ENCODE results near the gene TBX10. TPM values are rescaled to one million over a fixed set of nuclear protein-coding genes. Genes with fewer than 3 reads are reported as not detected.
"Not testable (repeated sequence)": the region's sequence is repeated elsewhere in the genome, so short reads cannot be mapped to it uniquely, and the experiment has no call there.

The TBX10 gene
- total RNA-seq, 3 donors from 2014 or later (not counting 1 experiment from before 2014, with no cell fraction given) = not detected

- peak overlapping the region; percentile 81 to 85 for H3K27ac Mint-ChIP-seq
- no peak for TF ChIP-seq CTCF (IDR thresholded peaks at IDR 0.05)
- no peaks in the 10 kb centered on the region for H3K36me3 Mint-ChIP-seq
- peak; percentile 21 to 60 (median 53) for ATAC-seq
- Histone ChIP-seq H3K27me3 (ENCODE audit: control insufficient read depth, insufficient read depth, low read length) (no peaks in the 10 kb centered on the region), H3K4me1 (ENCODE audit: control insufficient read depth, insufficient read depth, low read length) (peaks cover 24% of the 10 kb centered on the region), H3K9me3 (ENCODE audit: control insufficient read depth, insufficient read depth, low read length) (no peaks in the 10 kb centered on the region), H3K4me3 (ENCODE audit: low read length) (no peak overlapping the region), H3K27ac (ENCODE audit: low read length) (peak overlapping the region; percentile 42), H3K36me3 (ENCODE audit: control insufficient read depth, insufficient read depth, low read length) (no peaks in the 10 kb centered on the region)
- peak overlapping the region; percentile 85 for H3K4me3 Mint-ChIP-seq
- H3K27me3 Mint-ChIP-seq (ENCODE audit: low read depth in 2 of 2) = no peaks in the 10 kb centered on the region
- DNase-seq = no peak
- intact Hi-C loops (cut with micrococcal nuclease) = loop anchor here (2.0 kb wide), 1 partner anchor 18 kb away; the partner anchor contains the start of gene GSTP1
- H3K4me1 Mint-ChIP-seq = peaks cover 28% of the 10 kb centered on the region in 2 donors
- WGBS (ENCODE audit: insufficient coverage) = 7% methylated on average over 7 of the region's 7 CpGs
- H3K9me3 Mint-ChIP-seq = no peaks in the 10 kb centered on the region
These were observed 39.1 kb downstream of the TBX10 start for GRCh38 chr11:67600324-67601029.

GRCh38 chr11:67599149-67599548, 40.4 kb downstream of the TBX10 start:
- H3K27ac ChIP-seq (ENCODE audit: low read length) = no peak overlapping the region

GRCh38 chr11:67597963-67598362, 41.6 kb downstream of the TBX10 start:
- H3K4me3 ChIP-seq (ENCODE audit: low read length); H3K9me3 Mint-ChIP-seq; H3K27ac ChIP-seq (ENCODE audit: low read length); intact Hi-C loops (cut with micrococcal nuclease); H3K27me3 Mint-ChIP-seq (ENCODE audit: low read depth in 2 of 2); DNase-seq; H3K36me3 Mint-ChIP-seq; H3K27me3 ChIP-seq (ENCODE audit: control insufficient read depth, insufficient read depth, low read length); H3K9me3 ChIP-seq (ENCODE audit: control insufficient read depth, insufficient read depth, low read length); H3K4me3 Mint-ChIP-seq; ATAC-seq; H3K36me3 ChIP-seq (ENCODE audit: control insufficient read depth, insufficient read depth, low read length); H3K27ac Mint-ChIP-seq: not testable (repeated sequence)
- whole genome bisulfite sequencing (ENCODE audit: insufficient coverage) = 92% methylated on average over 23 of the region's 26 CpGs
- H3K4me1 Mint-ChIP-seq = peaks cover 21 to 28% of the 10 kb centered on the region in 2 donors
- H3K4me1 ChIP-seq (ENCODE audit: control insufficient read depth, insufficient read depth, low read length) = peaks cover 24% of the 10 kb centered on the region

More at GRCh38 chr11:67599149-67599548, 40.4 kb downstream of the TBX10 start:
- Mint-ChIP-seq H3K4me1 (peaks cover 21 to 28% of the 10 kb centered on the region in 2 donors), H3K27me3 (ENCODE audit: low read depth in 2 of 2) (no peaks in the 10 kb centered on the region), H3K9me3 (no peaks in the 10 kb centered on the region), H3K27ac (peak overlapping the region in 1 of 2 donors; percentile 85), H3K36me3 (no peaks in the 10 kb centered on the region), H3K4me3 (peak overlapping the region; percentile 21)
- Histone ChIP-seq H3K27me3 (ENCODE audit: control insufficient read depth, insufficient read depth, low read length) (no peaks in the 10 kb centered on the region), H3K4me3 (ENCODE audit: low read length) (no peak overlapping the region), H3K36me3 (ENCODE audit: control insufficient read depth, insufficient read depth, low read length) (no peaks in the 10 kb centered on the region), H3K9me3 (ENCODE audit: control insufficient read depth, insufficient read depth, low read length) (no peaks in the 10 kb centered on the region), H3K4me1 (ENCODE audit: control insufficient read depth, insufficient read depth, low read length) (peaks cover 24% of the 10 kb centered on the region)
- TF ChIP-seq CTCF (IDR thresholded peaks at IDR 0.05) = no peak
- intact Hi-C loops (cut with micrococcal nuclease) = no loop called here
- WGBS (ENCODE audit: insufficient coverage) = 70% methylated on average over 1 of the region's 1 CpG
- no peak for DNase-seq
- no peak for ATAC-seq

- WGBS (ENCODE audit: insufficient coverage) = no CpG with 5 or more reads among the region's 3 CpGs
- H3K9me3 ChIP-seq (ENCODE audit: control insufficient read depth, insufficient read depth, low read length); H3K4me3 Mint-ChIP-seq; H3K27me3 Mint-ChIP-seq (ENCODE audit: low read depth in 2 of 2); H3K27me3 ChIP-seq (ENCODE audit: control insufficient read depth, insufficient read depth, low read length); intact Hi-C loops (cut with micrococcal nuclease); H3K27ac ChIP-seq (ENCODE audit: low read length); ATAC-seq; H3K36me3 ChIP-seq (ENCODE audit: control insufficient read depth, insufficient read depth, low read length); H3K9me3 Mint-ChIP-seq; H3K4me3 ChIP-seq (ENCODE audit: low read length); H3K27ac Mint-ChIP-seq; H3K36me3 Mint-ChIP-seq; DNase-seq: not testable (repeated sequence)
- H3K4me1 ChIP-seq (ENCODE audit: control insufficient read depth, insufficient read depth, low read length) = peaks cover 24% of the 10 kb centered on the region
- peaks cover 21 to 28% of the 10 kb centered on the region in 2 donors for H3K4me1 Mint-ChIP-seq
These were observed 42.1 kb downstream of the TBX10 start for GRCh38 chr11:67597458-67597857.

Data from natural killer cell (primary cell).